ENCODE data around the gene GDPD5.

- TF ChIP-seq YY1 (IDR thresholded peaks at IDR 0.05; ENCODE audit: insufficient read depth, insufficient read length) (no peak), ZNF274 (IDR thresholded peaks at IDR 0.05; ENCODE audit: low read depth, low read length) (no peak), SUZ12 (IDR thresholded peaks at IDR 0.05; ENCODE audit: extremely low read depth, insufficient read depth, insufficient read length) (no peak)
Observed at GRCh38 chr11:75408957-75409219, 116.9 kb downstream of the GDPD5 start.

Measured in NT2/D1 (cell line).